WTC11 (cell line): ENCODE results near the gene AXL. TPM values are rescaled to one million over a fixed set of nuclear protein-coding genes. Genes with fewer than 3 reads are reported as not detected.
"Not testable (repeated sequence)": the region's sequence is repeated elsewhere in the genome, so short reads cannot be mapped to it uniquely, and the experiment has no call there.

Source experiments
- ATAC-seq: fragments of 200-7000 bp; cut with Tn5 transposase; 2 replicates; pipeline ENCODE4 v1.10.0; 2021; ENCODE audit warnings: mild to moderate bottlenecking, moderate library complexity
- CTCF ChIA-PET: fragments of 300-600 bp; sonication (Branson Sonifier 250); formaldehyde crosslinking; loops from one replicate; lab custom pipeline; 2021; ENCODE audit warnings: antibody characterized with exemption; lab: Charles Lee
- POLR2A ChIA-PET: fragments of 350-600 bp; sonication (Branson Sonifier 250); formaldehyde crosslinking; loops from one replicate; lab custom pipeline; 2021; ENCODE audit warnings: antibody characterized with exemption; lab: Charles Lee
- DNase-seq: peaks from one replicate; pipeline ENCODE4 v3.0.0; 2021; ENCODE audit warnings: low spot score
- H3K27ac Mint-ChIP-seq: 2 replicates; pipeline ENCODE4 v1.8.0; 2021; ENCODE audit warnings: mixed read lengths
- H3K27me3 Mint-ChIP-seq: 2 replicates; pipeline ENCODE4 v1.8.0; 2021; ENCODE audit warnings: low read depth, mild to moderate bottlenecking, moderate library complexity, mixed read lengths
- H3K36me3 Mint-ChIP-seq: 2 replicates; pipeline ENCODE4 v1.8.0; 2021; ENCODE audit warnings: mixed read lengths
- H3K4me1 Mint-ChIP-seq: 2 replicates; pipeline ENCODE4 v1.8.0; 2022; ENCODE audit warnings: mixed read lengths
- H3K4me3 Mint-ChIP-seq: 2 replicates; pipeline ENCODE4 v1.8.0; 2021; ENCODE audit warnings: mild to moderate bottlenecking, moderate library complexity, mixed read lengths
- H3K9me3 Mint-ChIP-seq: 2 replicates; pipeline ENCODE4 v1.8.0; 2021; ENCODE audit warnings: mixed read lengths
- NFE2L1 ChIP-seq: sonication (generic); formaldehyde crosslinking; IDR thresholded peaks from 2 replicates; pipeline ENCODE4 v1.8.1; 2023; ENCODE audit warnings: missing genetic modification reagents
- NR3C1 ChIP-seq: sonication (generic); formaldehyde crosslinking; conservative IDR thresholded peaks from 2 replicates; pipeline ENCODE4 v1.8.1; 2023; ENCODE audit warnings: low read depth, mild to moderate bottlenecking, missing genetic modification reagents
- SP1 ChIP-seq: sonication (generic); formaldehyde crosslinking; conservative IDR thresholded peaks from 2 replicates; pipeline ENCODE4 v1.8.1; 2022; ENCODE audit warnings: missing genetic modification reagents
- TEAD1 ChIP-seq: sonication (generic); formaldehyde crosslinking; IDR thresholded peaks from 2 replicates; pipeline ENCODE4 v1.8.0; 2022; ENCODE audit warnings: mild to moderate bottlenecking, missing genetic modification reagents
- TEAD4 ChIP-seq: sonication (generic); formaldehyde crosslinking; IDR thresholded peaks from 2 replicates; pipeline ENCODE4 v1.8.0; 2022; ENCODE audit warnings: mild to moderate bottlenecking, missing genetic modification reagents
- ZNF121 ChIP-seq: sonication (generic); formaldehyde crosslinking; IDR thresholded peaks from 2 replicates; pipeline ENCODE4 v1.8.0; 2023; ENCODE audit warnings: missing genetic modification reagents
- total RNA-seq: library from RNA; stranded (reverse); gene quantifications from 3 replicates; pipeline ENCODE4 v1.2.3, GENCODE V29; 2021
- TF ChIP-seq, protein P1 (sequence below): sonication (generic); formaldehyde crosslinking; IDR thresholded peaks from 2 replicates; pipeline ENCODE4 v1.8.0; 2023; ENCODE audit warnings: mild to moderate bottlenecking, missing genetic modification reagents
- TF ChIP-seq, protein P2 (sequence below): sonication (generic); formaldehyde crosslinking; conservative IDR thresholded peaks from 2 replicates; pipeline ENCODE4 v1.8.1; 2023; ENCODE audit warnings: mild to moderate bottlenecking, low read depth, missing genetic modification reagents, moderate library complexity
- TF ChIP-seq, protein P3 (sequence below): sonication (generic); formaldehyde crosslinking; IDR thresholded peaks from 2 replicates; pipeline ENCODE4 v1.8.0; 2023; ENCODE audit warnings: missing genetic modification reagents, mild to moderate bottlenecking, borderline replicate concordance
- TF ChIP-seq, protein P4 (sequence below): sonication (generic); formaldehyde crosslinking; IDR thresholded peaks from 2 replicates; pipeline ENCODE4 v1.8.0; 2022; ENCODE audit warnings: mild to moderate bottlenecking, missing genetic modification reagents
- TF ChIP-seq, protein P5 (sequence below): sonication (generic); formaldehyde crosslinking; IDR thresholded peaks from 2 replicates; pipeline ENCODE4 v1.8.0; 2022; ENCODE audit warnings: missing genetic modification reagents

The AXL gene
- total RNA-seq, 1 experiment from 2014 or later: 25.0 TPM

DNA sequence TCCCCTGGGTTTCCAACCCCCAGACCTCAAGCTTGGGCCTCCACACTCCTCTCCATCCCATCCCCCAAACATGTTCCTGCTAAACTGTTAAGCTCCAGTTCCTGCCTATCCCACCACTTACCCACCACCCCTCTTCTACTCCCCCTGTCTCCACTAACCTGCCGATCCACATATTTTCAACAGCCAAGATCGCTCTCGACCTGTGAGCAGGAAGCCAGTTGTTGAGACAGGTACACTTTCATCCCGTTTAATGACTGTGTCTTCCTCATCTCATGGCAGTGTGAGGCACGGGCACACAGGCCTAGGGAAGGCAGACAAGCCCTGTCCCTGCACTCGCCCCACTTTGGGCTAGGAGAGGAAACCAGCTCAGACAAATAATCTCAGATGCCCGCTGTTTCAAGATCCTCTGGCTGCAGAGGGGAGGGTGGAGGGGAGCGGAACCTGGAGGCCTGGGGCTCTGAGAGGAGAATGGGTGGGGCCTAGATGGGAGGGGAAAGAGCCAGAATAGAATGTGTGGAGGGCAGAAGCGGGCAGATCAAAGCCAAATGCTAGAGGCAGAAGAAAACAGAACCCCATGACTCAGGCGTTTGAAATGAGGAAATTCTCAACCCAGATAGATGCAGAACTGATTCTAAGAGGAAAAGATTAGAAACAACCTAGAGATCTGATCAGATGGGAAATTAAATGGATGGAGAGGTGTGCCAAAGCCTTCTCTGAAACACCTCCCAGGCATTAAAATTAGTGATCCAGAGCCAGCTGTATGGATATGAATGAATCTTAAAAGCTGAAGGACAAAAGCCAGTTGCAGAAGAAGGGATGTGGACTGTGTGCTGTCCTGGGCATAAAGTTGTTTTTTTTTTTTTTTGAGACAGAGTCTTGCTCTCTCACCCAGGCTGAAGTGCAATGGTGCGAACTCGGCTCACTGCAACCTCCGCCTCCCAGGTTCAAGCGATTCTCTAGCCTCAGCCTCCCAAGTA lies 42.9 kb upstream of the AXL start:
- H3K36me3 Mint-ChIP-seq: no peaks in the 10 kb centered on the region
- peak; percentile 96 for ATAC-seq
- peak overlapping the region; percentile 69 for H3K4me3 Mint-ChIP-seq
- peak overlapping the region; percentile 98 for H3K27ac Mint-ChIP-seq
- TF ChIP-seq, protein P1, sequence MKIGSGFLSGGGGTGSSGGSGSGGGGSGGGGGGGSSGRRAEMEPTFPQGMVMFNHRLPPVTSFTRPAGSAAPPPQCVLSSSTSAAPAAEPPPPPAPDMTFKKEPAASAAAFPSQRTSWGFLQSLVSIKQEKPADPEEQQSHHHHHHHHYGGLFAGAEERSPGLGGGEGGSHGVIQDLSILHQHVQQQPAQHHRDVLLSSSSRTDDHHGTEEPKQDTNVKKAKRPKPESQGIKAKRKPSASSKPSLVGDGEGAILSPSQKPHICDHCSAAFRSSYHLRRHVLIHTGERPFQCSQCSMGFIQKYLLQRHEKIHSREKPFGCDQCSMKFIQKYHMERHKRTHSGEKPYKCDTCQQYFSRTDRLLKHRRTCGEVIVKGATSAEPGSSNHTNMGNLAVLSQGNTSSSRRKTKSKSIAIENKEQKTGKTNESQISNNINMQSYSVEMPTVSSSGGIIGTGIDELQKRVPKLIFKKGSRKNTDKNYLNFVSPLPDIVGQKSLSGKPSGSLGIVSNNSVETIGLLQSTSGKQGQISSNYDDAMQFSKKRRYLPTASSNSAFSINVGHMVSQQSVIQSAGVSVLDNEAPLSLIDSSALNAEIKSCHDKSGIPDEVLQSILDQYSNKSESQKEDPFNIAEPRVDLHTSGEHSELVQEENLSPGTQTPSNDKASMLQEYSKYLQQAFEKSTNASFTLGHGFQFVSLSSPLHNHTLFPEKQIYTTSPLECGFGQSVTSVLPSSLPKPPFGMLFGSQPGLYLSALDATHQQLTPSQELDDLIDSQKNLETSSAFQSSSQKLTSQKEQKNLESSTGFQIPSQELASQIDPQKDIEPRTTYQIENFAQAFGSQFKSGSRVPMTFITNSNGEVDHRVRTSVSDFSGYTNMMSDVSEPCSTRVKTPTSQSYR: 0 out of 2 replicates have a peak, but pooled peaks have one; percentile 14
- TF ChIP-seq, protein P2, sequence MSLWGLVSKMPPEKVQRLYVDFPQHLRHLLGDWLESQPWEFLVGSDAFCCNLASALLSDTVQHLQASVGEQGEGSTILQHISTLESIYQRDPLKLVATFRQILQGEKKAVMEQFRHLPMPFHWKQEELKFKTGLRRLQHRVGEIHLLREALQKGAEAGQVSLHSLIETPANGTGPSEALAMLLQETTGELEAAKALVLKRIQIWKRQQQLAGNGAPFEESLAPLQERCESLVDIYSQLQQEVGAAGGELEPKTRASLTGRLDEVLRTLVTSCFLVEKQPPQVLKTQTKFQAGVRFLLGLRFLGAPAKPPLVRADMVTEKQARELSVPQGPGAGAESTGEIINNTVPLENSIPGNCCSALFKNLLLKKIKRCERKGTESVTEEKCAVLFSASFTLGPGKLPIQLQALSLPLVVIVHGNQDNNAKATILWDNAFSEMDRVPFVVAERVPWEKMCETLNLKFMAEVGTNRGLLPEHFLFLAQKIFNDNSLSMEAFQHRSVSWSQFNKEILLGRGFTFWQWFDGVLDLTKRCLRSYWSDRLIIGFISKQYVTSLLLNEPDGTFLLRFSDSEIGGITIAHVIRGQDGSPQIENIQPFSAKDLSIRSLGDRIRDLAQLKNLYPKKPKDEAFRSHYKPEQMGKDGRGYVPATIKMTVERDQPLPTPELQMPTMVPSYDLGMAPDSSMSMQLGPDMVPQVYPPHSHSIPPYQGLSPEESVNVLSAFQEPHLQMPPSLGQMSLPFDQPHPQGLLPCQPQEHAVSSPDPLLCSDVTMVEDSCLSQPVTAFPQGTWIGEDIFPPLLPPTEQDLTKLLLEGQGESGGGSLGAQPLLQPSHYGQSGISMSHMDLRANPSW (CRISPR knock-in tag): no peak
- peak; percentile 83 for TF ChIP-seq ZNF121
- TF ChIP-seq, protein P3, sequence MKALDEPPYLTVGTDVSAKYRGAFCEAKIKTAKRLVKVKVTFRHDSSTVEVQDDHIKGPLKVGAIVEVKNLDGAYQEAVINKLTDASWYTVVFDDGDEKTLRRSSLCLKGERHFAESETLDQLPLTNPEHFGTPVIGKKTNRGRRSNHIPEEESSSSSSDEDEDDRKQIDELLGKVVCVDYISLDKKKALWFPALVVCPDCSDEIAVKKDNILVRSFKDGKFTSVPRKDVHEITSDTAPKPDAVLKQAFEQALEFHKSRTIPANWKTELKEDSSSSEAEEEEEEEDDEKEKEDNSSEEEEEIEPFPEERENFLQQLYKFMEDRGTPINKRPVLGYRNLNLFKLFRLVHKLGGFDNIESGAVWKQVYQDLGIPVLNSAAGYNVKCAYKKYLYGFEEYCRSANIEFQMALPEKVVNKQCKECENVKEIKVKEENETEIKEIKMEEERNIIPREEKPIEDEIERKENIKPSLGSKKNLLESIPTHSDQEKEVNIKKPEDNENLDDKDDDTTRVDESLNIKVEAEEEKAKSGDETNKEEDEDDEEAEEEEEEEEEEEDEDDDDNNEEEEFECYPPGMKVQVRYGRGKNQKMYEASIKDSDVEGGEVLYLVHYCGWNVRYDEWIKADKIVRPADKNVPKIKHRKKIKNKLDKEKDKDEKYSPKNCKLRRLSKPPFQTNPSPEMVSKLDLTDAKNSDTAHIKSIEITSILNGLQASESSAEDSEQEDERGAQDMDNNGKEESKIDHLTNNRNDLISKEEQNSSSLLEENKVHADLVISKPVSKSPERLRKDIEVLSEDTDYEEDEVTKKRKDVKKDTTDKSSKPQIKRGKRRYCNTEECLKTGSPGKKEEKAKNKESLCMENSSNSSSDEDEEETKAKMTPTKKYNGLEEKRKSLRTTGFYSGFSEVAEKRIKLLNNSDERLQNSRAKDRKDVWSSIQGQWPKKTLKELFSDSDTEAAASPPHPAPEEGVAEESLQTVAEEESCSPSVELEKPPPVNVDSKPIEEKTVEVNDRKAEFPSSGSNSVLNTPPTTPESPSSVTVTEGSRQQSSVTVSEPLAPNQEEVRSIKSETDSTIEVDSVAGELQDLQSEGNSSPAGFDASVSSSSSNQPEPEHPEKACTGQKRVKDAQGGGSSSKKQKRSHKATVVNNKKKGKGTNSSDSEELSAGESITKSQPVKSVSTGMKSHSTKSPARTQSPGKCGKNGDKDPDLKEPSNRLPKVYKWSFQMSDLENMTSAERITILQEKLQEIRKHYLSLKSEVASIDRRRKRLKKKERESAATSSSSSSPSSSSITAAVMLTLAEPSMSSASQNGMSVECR (CRISPR knock-in tag): no peak
- TF ChIP-seq, protein P4, sequence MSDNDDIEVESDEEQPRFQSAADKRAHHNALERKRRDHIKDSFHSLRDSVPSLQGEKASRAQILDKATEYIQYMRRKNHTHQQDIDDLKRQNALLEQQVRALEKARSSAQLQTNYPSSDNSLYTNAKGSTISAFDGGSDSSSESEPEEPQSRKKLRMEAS (CRISPR knock-in tag): 0 out of 2 replicates have a peak, but pooled peaks have one; percentile 10
- TF ChIP-seq NR3C1 (CRISPR knock-in tag): 0 out of 2 replicates have a peak, but pooled peaks have one; percentile 53
- 0 out of 2 replicates have a peak, but pooled peaks have one; percentile 13 for TF ChIP-seq TEAD1 (CRISPR knock-in tag)
- TF ChIP-seq TEAD4 (CRISPR knock-in tag): no peak
- TF ChIP-seq, protein P5, sequence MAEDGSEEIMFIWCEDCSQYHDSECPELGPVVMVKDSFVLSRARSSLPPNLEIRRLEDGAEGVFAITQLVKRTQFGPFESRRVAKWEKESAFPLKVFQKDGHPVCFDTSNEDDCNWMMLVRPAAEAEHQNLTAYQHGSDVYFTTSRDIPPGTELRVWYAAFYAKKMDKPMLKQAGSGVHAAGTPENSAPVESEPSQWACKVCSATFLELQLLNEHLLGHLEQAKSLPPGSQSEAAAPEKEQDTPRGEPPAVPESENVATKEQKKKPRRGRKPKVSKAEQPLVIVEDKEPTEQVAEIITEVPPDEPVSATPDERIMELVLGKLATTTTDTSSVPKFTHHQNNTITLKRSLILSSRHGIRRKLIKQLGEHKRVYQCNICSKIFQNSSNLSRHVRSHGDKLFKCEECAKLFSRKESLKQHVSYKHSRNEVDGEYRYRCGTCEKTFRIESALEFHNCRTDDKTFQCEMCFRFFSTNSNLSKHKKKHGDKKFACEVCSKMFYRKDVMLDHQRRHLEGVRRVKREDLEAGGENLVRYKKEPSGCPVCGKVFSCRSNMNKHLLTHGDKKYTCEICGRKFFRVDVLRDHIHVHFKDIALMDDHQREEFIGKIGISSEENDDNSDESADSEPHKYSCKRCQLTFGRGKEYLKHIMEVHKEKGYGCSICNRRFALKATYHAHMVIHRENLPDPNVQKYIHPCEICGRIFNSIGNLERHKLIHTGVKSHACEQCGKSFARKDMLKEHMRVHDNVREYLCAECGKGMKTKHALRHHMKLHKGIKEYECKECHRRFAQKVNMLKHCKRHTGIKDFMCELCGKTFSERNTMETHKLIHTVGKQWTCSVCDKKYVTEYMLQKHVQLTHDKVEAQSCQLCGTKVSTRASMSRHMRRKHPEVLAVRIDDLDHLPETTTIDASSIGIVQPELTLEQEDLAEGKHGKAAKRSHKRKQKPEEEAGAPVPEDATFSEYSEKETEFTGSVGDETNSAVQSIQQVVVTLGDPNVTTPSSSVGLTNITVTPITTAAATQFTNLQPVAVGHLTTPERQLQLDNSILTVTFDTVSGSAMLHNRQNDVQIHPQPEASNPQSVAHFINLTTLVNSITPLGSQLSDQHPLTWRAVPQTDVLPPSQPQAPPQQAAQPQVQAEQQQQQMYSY (CRISPR knock-in tag): peak; percentile 75
- peak; percentile 66 for TF ChIP-seq SP1
- TF ChIP-seq NFE2L1 (CRISPR knock-in tag): 0 out of 2 replicates have a peak, but pooled peaks have one; percentile 44
- POLR2A ChIA-PET: interaction anchor here (0.7 to 1.7 kb wide), 4 partner anchors 10 to 50 kb away, joined by 3 to 7 read pairs (median 5); no protein-coding TSS in a partner anchor
- H3K4me1 Mint-ChIP-seq: peaks cover 38% of the 10 kb centered on the region
- H3K27me3 Mint-ChIP-seq: no peaks in the 10 kb centered on the region
- no peaks in the 10 kb centered on the region for H3K9me3 Mint-ChIP-seq
- CTCF ChIA-PET: interaction anchor here (0.5 to 1.0 kb wide), 7 partner anchors 14 to 146 kb away, joined by 3 to 4 read pairs (median 3); no protein-coding TSS in a partner anchor
- peak; percentile 77 for DNase-seq

DNA sequence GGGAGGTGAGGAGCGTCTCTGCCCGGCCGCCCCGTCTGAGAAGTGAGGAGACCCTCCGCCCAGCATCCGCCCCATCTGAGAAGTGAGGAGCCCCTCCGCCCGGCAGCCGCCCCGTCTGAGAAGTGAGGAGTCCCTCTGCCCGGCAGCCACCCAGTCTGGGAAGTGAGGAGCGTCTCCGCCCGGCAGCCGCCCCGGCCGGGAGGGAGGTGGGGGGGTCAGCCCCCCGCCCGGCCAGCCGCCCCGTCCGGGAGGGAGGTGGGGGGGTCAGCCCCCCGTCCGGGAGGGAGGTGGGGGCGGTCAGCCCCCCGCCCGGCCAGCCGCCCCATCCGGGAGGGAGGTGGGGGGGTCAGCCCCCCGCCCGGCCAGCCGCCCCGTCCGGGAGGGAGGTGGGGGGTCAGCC lies 38.9 kb upstream of the AXL start:
- ATAC-seq, H3K27ac Mint-ChIP-seq, POLR2A ChIA-PET, DNase-seq, H3K9me3 Mint-ChIP-seq, H3K36me3 Mint-ChIP-seq, H3K4me3 Mint-ChIP-seq, H3K27me3 Mint-ChIP-seq, CTCF ChIA-PET: not testable (repeated sequence)
- peaks cover 24% of the 10 kb centered on the region for H3K4me1 Mint-ChIP-seq
